Measurements from ENCODE around the gene ALPL.
"Not testable (repeated sequence)": the region's sequence is repeated elsewhere in the genome, so short reads cannot be mapped to it uniquely, and the experiment has no call there.

Gene ALPL

GRCh38 chr1:21509351-21510112 lies at the start of gene ALPL:
Gene ALPL (plus strand): TSS chr1:21509423. CDS start chr1:21554082, 44,659 bp downstream.
- DNase-seq: no peak

GRCh38 chr1:21465127-21465526 lies 44.1 kb upstream of the ALPL start:
- DNase-seq: not testable (repeated sequence)

DNA sequence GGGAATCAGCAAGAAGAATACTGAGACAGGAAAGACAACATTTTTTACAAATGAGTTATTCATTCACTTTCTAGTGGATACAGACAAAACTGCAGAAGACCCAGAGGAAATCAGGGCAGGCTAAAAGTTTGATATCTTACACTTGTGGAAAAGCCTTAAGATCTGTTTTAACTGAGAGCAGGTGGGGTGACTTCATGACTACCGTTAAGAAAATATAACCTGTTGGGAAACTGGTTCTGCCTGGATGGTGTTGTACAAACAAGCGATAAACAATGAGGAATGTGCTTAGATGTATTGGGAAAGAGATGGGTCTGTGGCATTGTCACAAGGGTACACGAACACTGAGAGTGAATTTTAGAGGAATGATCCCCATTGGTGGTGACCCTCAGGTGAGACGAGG lies 41.3 kb upstream of the ALPL start:
- DNase-seq: not testable (repeated sequence)

GRCh38 chr1:21468599-21468998 lies 40.6 kb upstream of the ALPL start:
- DNase-seq: peak; percentile 69

- DNase-seq: no peak
Observed at GRCh38 chr1:21469581-21469980, 39.6 kb upstream of the ALPL start.

GRCh38 chr1:21472861-21473260 lies 36.4 kb upstream of the ALPL start:
- no peak for DNase-seq

DNA sequence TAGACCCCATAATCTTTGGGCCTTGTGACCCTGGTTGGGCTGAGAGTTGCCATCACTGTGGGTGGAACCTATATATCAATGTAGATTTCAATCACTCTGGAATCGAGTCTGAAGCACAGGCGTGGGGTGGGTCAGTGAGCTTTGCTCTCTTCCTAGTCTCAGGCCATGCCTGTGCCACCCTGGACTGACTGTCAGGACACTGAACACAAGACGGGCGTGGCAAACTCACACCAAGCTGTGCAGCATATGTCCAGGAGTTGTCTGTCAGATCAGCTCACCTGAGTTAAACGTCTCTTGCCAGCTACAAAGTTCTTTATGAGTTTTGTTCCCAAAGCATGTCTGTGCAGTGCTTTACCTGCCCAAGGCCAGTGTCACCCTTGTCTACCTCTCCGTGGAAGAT lies 30.9 kb upstream of the ALPL start:
- no peak for DNase-seq

- DNase-seq: not testable (repeated sequence)
Observed at GRCh38 chr1:21483881-21484280, 25.3 kb upstream of the ALPL start.

GRCh38 chr1:21489146-21489545 lies 20.1 kb upstream of the ALPL start:
- DNase-seq: no peak

GRCh38 chr1:21490774-21491487 lies 18.3 kb upstream of the ALPL start:
- DNase-seq: peak; percentile 40

- DNase-seq: no peak
Observed at GRCh38 chr1:21491488-21492355, 17.5 kb upstream of the ALPL start.

- no peak for DNase-seq
Observed at GRCh38 chr1:21492356-21492625, 16.9 kb upstream of the ALPL start.

- DNase-seq: no peak
Observed at GRCh38 chr1:21494196-21494595, 15.0 kb upstream of the ALPL start.

- DNase-seq: no peak
Observed at GRCh38 chr1:21495225-21495820, 13.9 kb upstream of the ALPL start.

DNA sequence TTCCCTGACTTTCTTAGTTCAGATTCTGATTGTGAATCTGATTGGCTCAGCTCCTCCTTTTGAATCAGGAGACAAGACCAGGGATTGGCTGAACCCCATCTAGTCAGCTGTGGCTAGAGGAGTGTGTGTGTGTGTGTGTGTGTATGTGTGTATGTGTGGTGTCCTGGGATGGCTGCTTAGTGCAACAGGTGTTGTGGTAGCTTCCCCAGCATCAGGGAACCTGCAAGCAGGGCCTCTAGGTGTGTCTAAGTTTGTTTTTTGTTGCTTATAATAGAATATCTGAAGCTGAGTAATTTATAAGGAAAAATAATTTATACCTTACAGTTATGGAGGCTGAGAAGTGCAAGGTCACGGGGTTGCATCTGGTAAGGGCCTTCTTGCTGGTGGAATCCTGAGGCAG lies 13.2 kb upstream of the ALPL start:
- no peak for DNase-seq

- DNase-seq: no peak
Observed at GRCh38 chr1:21496886-21497285, 12.3 kb upstream of the ALPL start.

DNA sequence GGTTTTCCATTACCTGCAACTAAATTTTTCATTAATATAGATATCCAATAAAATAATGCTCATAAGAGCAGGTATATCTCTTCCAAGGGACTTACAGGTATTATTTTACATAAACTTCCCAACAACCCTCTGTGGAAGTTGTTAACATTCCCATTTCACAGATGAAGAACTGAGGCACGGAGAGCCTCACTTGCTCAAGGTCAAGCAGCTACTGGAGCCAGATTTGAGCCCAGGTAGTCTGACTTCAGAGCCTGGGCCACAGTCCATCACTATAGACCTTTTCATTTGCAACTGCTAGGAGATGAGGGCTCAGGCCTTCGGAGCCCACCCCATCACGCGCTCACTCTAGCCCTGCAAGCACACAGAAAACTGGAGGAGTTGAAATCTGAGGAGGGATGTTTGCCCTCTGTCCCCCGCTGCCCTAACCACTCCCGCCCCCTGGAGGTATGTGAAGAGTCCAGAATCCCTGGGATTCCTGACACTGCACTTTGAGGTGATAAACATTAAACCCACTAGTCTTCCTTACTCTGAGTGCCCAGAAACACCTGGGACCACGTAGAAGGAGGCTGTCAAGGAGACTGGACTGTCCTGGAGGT lies 11.7 kb upstream of the ALPL start:
- no peak for DNase-seq

GRCh38 chr1:21499283-21499950 lies 9.8 kb upstream of the ALPL start:
- no peak for DNase-seq

- no peak for DNase-seq
Observed at GRCh38 chr1:21503706-21504377, 5.4 kb upstream of the ALPL start.

- no peak for DNase-seq
Observed at GRCh38 chr1:21506804-21507203, 2.4 kb upstream of the ALPL start.

DNA sequence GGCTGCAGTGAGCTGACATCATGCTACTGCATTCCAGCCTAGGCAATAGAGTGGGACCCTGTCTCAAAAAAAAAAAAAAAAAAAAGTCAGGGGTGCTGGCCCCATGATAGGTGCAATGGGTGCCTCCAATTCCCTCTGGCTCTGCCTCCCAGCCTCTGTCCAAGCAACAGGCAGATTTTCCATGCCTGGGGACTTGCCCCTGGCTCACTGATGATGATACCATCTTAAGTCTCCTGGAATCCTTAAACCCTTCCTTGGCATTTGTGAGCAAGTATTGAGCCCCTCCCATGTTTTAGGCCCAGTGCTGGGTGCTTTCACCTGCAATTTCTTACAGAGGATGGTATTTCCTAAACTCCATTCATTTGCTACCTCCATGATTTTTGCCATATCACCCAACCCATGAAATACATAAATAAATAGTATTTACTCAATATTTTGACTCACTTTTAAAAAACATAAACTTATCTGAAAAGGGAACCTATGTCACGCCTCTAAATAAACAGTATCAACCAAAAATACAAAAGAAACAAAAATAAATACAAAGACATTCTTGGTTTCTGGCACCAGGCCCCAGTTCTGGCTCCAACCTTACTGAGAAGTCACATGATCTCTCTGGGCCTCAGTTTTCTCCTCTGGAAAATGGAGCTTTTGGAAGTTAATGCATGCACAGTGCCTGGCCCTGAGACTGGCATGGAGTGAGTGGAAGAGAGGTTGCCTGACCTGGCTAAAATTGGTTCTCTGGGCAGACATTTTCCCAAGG lies 1.5 kb upstream of the ALPL start:
- DNase-seq: no peak

Data from OCI-M1 (cell line).